HepG2 (cell line): ENCODE data around the gene RAET1E. TPM values are rescaled to one million over a fixed set of nuclear protein-coding genes. Genes with fewer than 3 reads are reported as not detected.
A peak's percentile ranks its signal among the peaks of the same experiment; 100 is the strongest.

Experiments used
- ELF1 ChIP-seq: sonication (generic); formaldehyde crosslinking; IDR thresholded peaks from 2 replicates; pipeline ENCODE4 v1.4.0; 2020; ENCODE audit warnings: missing genetic modification reagents
- GLI4 ChIP-seq: sonication (generic); formaldehyde crosslinking; IDR thresholded peaks from 2 replicates; pipeline ENCODE4 v1.5.1; 2020; ENCODE audit warnings: missing genetic modification reagents, mild to moderate bottlenecking, moderate library complexity, borderline replicate concordance
- HNRNPL ChIP-seq: fragments of 200-400 bp; formaldehyde crosslinking; IDR thresholded peaks from 2 replicates; pipeline ENCODE4 v1.6.1; 2017; ENCODE audit warnings: mild to moderate bottlenecking, low read depth, low read length
- HOXD1 ChIP-seq: sonication (generic); formaldehyde crosslinking; IDR thresholded peaks from 2 replicates; pipeline ENCODE4 v1.5.0; 2020; ENCODE audit warnings: missing genetic modification reagents
- KDM5B ChIP-seq: sonication (generic); formaldehyde crosslinking; IDR thresholded peaks from 2 replicates; pipeline ENCODE4 v1.4.0; 2020; ENCODE audit warnings: missing genetic modification reagents, mild to moderate bottlenecking, borderline replicate concordance
- MAFF ChIP-seq: IDR thresholded peaks from 2 replicates; pipeline ENCODE4 v1.6.1; 2011; ENCODE audit warnings: low read depth, low read length, improper control_type of control experiment
- NFYC ChIP-seq: IDR thresholded peaks from 2 replicates; pipeline ENCODE4 v1.6.1; 2016; ENCODE audit warnings: missing genetic modification reagents, missing compliant biosample characterization
- PAX8 ChIP-seq: sonication (generic); formaldehyde crosslinking; IDR thresholded peaks from 2 replicates; pipeline ENCODE4 v1.8.0; 2022; ENCODE audit warnings: mild to moderate bottlenecking, missing genetic modification reagents, borderline replicate concordance
- RBM39 ChIP-seq: fragments of 200-400 bp; formaldehyde crosslinking; IDR thresholded peaks from one replicate; pipeline ENCODE4 v1.6.1; 2018; ENCODE audit warnings: antibody characterized with exemption, mild to moderate bottlenecking, low read depth, low read length; ENCODE audit not compliant: poor library complexity, severe bottlenecking
- TSC22D2 ChIP-seq: sonication (generic); formaldehyde crosslinking; IDR thresholded peaks from 2 replicates; pipeline ENCODE4 v1.5.1; 2020; ENCODE audit warnings: missing genetic modification reagents, mild to moderate bottlenecking, borderline replicate concordance
- ZNF263 ChIP-seq: sonication (generic); formaldehyde crosslinking; IDR thresholded peaks from 2 replicates; pipeline ENCODE4 v1.4.0; 2020; ENCODE audit warnings: missing genetic modification reagents
- ZNF367 ChIP-seq: sonication (generic); formaldehyde crosslinking; IDR thresholded peaks from 2 replicates; pipeline ENCODE4 v1.4.0; 2020; ENCODE audit warnings: missing genetic modification reagents, borderline replicate concordance
- ZNF776 ChIP-seq: sonication (generic); formaldehyde crosslinking; IDR thresholded peaks from 2 replicates; pipeline ENCODE4 v1.4.0; 2020; ENCODE audit warnings: mild to moderate bottlenecking, missing genetic modification reagents
- ZSCAN21 ChIP-seq: sonication (generic); formaldehyde crosslinking; IDR thresholded peaks from 2 replicates; pipeline ENCODE4 v1.8.0; 2022; ENCODE audit warnings: mild to moderate bottlenecking, missing genetic modification reagents, moderate library complexity, borderline replicate concordance
- ZSCAN22 ChIP-seq: sonication (generic); formaldehyde crosslinking; IDR thresholded peaks from 2 replicates; pipeline ENCODE4 v1.4.0; 2020; ENCODE audit warnings: mild to moderate bottlenecking, missing genetic modification reagents
- polyA plus RNA-seq, 8 experiments: library from polyadenylated mRNA; depleted of rRNA in 3 of 8; stranded (reverse) in 7 of 8; unstranded in 1 of 8; fragments of >200 nt; fragmentation: Illumina TruSeq in 4 of 8; extraction: Trizol in 4 of 8; gene quantifications; 2 replicates each; pipeline versions ENCODE4 v1.2.1 to v1.2.3, GENCODE V29; 2011 to 2016; ENCODE audit warnings: low read depth in 4 of 8, missing spikeins in 1 of 8, mixed read lengths in 1 of 8; ENCODE audit not compliant: insufficient read depth in 1 of 8
- total RNA-seq, 5 experiments: library from RNA; depleted of rRNA; stranded (reverse); fragments of >200 nt; fragmentation: Illumina TruSeq; extraction: Trizol; gene quantifications; 2 replicates each; pipeline ENCODE4 v1.2.3, GENCODE V29; 2016; ENCODE audit warnings: low read depth in 1 of 5
- TF ChIP-seq, protein P1 (sequence below): sonication (generic); formaldehyde crosslinking; IDR thresholded peaks from 2 replicates; pipeline ENCODE4 v1.8.0; 2022; ENCODE audit warnings: missing genetic modification reagents, mild to moderate bottlenecking, inconsistent platforms, borderline replicate concordance
- TF ChIP-seq, protein P2 (sequence below): sonication (generic); formaldehyde crosslinking; IDR thresholded peaks from 2 replicates; pipeline ENCODE4 v1.9.0; 2022; ENCODE audit warnings: missing genetic modification reagents, mild to moderate bottlenecking, borderline replicate concordance
- TF ChIP-seq, protein P3 (sequence below): sonication (generic); formaldehyde crosslinking; IDR thresholded peaks from 2 replicates; pipeline ENCODE4 v1.4.0; 2020; ENCODE audit warnings: mild to moderate bottlenecking, missing genetic modification reagents
- TF ChIP-seq, protein P4 (sequence below): sonication (generic); formaldehyde crosslinking; IDR thresholded peaks from 2 replicates; pipeline ENCODE4 v1.4.0; 2020; ENCODE audit warnings: mild to moderate bottlenecking, missing genetic modification reagents
- TF ChIP-seq, protein P5 (sequence below): sonication (generic); formaldehyde crosslinking; conservative IDR thresholded peaks from 2 replicates; pipeline ENCODE4 v1.8.0; 2022; ENCODE audit warnings: mild to moderate bottlenecking, moderate library complexity, missing genetic modification reagents

The RAET1E gene
- total and polyA plus RNA-seq, 2 of the 13 experiments (the other 11 are each of a cell fraction or from before 2014, with no cell fraction given) = not detected

- TF ChIP-seq, protein P1, sequence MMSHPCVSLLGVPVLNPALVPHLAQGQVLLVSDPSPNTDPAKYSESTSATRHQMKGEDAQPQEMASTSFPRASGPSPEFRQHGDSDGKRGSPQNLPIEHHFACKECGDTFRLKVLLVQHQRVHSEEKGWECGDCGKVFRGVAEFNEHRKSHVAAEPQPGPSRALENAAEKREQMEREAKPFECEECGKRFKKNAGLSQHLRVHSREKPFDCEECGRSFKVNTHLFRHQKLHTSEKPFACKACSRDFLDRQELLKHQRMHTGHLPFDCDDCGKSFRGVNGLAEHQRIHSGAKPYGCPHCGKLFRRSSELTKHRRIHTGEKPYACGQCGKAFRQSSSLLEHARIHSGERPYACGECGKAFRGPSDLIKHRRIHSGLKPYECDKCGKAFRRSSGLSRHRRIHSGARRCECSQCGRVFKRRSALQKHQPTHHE = 0 out of 2 replicates have a peak, but pooled peaks have one; percentile 24
- TF ChIP-seq TSC22D2 (0 out of 2 replicates have a peak, but pooled peaks have one; percentile 10), KDM5B (CRISPR knock-in tag) (peak; percentile 47; the same call in 1 of the 2 replicates), ZSCAN21 (CRISPR knock-in tag) (peak; percentile 14; the same call in 1 of the 2 replicates), ZNF367 (CRISPR knock-in tag) (no peak), RBM39 (peak; percentile 41), HNRNPL (0 out of 2 replicates have a peak, but pooled peaks have one; percentile 29), ZSCAN22 (no peak), HOXD1 (0 out of 2 replicates have a peak, but pooled peaks have one; percentile 25), ZNF776 (CRISPR knock-in tag) (peak; percentile 60; the same call in 1 of the 2 replicates), MAFF (no peak), GLI4 (0 out of 2 replicates have a peak, but pooled peaks have one; percentile 68), ELF1 (CRISPR knock-in tag) (0 out of 2 replicates have a peak, but pooled peaks have one; percentile 33), NFYC (CRISPR knock-in tag) (no peak), PAX8 (CRISPR knock-in tag) (no peak), ZNF263 (peak; percentile 36; the same call in 1 of the 2 replicates)
- TF ChIP-seq, protein P2, sequence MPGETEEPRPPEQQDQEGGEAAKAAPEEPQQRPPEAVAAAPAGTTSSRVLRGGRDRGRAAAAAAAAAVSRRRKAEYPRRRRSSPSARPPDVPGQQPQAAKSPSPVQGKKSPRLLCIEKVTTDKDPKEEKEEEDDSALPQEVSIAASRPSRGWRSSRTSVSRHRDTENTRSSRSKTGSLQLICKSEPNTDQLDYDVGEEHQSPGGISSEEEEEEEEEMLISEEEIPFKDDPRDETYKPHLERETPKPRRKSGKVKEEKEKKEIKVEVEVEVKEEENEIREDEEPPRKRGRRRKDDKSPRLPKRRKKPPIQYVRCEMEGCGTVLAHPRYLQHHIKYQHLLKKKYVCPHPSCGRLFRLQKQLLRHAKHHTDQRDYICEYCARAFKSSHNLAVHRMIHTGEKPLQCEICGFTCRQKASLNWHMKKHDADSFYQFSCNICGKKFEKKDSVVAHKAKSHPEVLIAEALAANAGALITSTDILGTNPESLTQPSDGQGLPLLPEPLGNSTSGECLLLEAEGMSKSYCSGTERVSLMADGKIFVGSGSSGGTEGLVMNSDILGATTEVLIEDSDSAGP (CRISPR knock-in tag) = peak; percentile 31; the same call in 1 of the 2 replicates
- TF ChIP-seq, protein P3, sequence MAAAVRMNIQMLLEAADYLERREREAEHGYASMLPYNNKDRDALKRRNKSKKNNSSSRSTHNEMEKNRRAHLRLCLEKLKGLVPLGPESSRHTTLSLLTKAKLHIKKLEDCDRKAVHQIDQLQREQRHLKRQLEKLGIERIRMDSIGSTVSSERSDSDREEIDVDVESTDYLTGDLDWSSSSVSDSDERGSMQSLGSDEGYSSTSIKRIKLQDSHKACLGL (CRISPR knock-in tag) = peak; percentile 48; the same call in 1 of the 2 replicates
- TF ChIP-seq, protein P4, sequence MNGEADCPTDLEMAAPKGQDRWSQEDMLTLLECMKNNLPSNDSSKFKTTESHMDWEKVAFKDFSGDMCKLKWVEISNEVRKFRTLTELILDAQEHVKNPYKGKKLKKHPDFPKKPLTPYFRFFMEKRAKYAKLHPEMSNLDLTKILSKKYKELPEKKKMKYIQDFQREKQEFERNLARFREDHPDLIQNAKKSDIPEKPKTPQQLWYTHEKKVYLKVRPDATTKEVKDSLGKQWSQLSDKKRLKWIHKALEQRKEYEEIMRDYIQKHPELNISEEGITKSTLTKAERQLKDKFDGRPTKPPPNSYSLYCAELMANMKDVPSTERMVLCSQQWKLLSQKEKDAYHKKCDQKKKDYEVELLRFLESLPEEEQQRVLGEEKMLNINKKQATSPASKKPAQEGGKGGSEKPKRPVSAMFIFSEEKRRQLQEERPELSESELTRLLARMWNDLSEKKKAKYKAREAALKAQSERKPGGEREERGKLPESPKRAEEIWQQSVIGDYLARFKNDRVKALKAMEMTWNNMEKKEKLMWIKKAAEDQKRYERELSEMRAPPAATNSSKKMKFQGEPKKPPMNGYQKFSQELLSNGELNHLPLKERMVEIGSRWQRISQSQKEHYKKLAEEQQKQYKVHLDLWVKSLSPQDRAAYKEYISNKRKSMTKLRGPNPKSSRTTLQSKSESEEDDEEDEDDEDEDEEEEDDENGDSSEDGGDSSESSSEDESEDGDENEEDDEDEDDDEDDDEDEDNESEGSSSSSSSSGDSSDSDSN (CRISPR knock-in tag) = peak; percentile 72; the same call in 1 of the 2 replicates
- TF ChIP-seq, protein P5, sequence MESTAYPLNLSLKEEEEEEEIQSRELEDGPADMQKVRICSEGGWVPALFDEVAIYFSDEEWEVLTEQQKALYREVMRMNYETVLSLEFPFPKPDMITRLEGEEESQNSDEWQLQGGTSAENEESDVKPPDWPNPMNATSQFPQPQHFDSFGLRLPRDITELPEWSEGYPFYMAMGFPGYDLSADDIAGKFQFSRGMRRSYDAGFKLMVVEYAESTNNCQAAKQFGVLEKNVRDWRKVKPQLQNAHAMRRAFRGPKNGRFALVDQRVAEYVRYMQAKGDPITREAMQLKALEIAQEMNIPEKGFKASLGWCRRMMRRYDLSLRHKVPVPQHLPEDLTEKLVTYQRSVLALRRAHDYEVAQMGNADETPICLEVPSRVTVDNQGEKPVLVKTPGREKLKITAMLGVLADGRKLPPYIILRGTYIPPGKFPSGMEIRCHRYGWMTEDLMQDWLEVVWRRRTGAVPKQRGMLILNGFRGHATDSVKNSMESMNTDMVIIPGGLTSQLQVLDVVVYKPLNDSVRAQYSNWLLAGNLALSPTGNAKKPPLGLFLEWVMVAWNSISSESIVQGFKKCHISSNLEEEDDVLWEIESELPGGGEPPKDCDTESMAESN (CRISPR knock-in tag) = 0 out of 2 replicates have a peak, but pooled peaks have one; percentile 29
Observed at GRCh38 chr6:149925253-149925973, 27.5 kb upstream of the RAET1E start (continued).
